Activated gamma-delta T cell (primary cell): Measurements from ENCODE around the gene RNF7.
"Not testable (repeated sequence)": the region's sequence is repeated elsewhere in the genome, so short reads cannot be mapped to it uniquely, and the experiment has no call there.

Source experiments
- DNase-seq: peaks from one replicate; lab custom pipeline; 2025; lab: John Stamatoyannopoulos, UW

Gene RNF7

DNA sequence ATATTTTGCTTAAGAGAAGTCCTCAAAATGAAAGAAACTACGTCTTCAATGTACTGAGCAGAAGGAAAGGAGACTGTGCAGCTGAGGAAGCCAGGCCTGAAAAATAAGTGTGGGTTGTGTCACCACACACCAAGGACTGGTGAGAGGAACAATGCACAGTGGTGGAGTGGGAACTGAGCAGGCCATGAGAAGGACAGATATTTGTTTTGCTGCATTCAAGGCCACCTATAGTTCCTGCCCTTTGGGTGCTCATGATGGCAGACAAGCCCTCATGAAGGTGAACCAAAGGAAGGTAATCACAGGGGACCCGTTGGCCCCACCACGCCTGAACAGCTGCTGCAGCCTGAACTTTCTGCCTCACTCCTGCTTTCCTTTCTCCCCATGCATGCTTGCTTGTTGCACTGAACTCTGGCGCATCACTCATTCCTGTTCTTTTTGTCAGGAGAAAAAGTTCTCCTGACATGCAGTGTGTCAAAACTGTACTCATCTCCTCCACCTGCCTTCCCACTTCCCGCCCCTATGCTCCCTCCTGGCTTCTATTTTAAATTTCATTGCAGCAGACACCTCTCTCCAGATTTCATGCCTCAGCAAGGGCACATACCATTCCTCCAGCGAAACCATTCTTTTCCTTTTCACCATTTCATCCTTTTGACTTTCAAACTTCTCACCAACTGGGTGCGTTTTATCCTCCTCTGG is 2.2 kb upstream of the RNF7 start:
- no peak for DNase-seq

DNA sequence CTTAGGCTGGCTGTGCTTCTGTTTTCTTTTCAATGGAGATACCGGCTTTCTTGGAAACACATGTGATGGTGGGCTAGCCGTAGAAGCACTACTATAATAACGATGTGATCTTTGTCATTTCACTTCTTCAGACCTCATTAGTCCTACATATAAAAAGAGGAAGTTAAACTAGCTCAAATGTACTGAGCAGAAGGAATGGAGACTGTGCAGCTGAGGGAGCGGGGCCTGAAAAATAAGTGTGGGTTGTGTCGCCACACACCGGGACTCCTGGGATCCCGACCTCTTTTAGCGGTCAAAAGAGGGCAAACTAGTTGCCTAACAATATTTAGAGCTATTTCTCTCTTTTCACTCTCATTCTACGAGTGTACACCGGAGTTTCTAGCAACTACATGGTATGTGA is 1.0 kb upstream of the RNF7 start:
- no peak for DNase-seq

DNA sequence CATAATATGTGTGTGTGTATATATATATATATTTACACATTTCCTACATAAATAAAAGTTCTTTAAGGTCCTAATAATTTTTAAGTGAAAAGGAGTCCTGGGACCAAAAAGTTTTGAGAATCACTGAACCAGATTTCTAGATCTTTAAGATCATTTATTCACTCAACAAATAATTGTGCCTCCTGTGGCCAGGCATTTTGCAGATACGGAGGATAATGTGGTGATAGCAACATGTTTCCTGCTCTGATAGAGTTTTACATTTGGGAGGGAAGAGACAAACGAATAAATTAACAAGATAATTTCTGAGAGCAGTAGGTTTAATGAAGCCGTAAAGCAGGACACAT is 448 bp upstream of the RNF7 start:
- DNase-seq, result no peak

DNA sequence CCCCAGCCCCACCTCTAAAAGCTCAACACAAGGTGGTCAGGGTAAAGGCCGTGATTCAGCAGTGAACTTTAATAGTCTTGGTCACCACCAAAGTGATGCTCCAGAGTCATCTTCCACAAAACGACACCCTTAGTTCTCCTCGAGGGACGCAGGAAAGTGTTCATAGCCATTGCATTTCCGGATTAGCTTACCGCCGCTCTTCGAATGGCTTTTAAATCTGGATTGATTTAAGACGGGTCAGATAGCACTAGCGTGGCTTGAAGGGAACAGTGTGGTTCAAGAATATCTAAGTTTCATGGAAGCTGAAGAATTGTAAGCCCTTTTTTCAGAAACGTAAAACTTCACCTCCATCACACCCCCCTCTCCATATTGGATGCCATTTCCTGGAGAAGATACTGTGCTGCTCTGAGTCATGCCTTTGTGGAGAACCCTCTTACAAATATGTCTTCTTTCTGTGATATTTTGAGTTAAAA is 829 bp downstream of the RNF7 start:
- DNase-seq, result no peak

DNA sequence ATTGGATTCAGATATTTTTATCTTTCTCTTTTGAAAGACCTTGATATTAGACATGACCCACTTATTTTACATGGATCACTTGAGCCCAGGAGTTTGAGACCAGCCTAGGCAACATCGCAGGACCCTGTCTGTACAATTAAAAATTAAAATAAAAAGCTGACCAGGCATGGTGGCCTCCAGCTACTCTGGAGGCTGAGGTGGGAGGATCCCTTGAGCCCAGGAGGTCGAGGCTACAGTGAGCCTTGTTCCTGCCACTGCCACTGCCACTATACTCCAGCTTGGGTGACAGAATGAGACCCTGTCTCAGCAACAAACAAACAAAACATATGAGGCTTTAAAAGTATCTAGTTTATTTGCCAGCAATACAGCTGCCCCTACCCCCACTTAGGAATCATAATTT is 1.6 kb downstream of the RNF7 start:
- DNase-seq, result no peak

DNA sequence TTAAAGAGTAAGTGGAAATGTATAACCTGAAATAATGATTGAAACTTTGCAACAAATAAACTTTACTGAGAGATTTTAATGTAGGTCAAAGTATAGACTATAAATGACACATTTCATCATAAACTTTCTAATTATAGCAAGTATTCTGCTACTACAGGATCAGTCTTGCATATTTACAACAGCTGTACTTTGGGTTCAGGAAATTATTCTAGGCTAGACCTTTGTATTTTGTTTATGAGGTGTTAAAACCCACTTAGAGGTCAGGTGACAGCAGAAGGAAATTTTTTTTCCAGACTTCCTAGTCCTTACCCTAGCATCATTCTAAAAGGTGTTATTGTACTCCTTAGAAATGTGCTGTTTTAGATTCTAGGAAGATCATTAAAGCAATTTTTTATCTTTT is 2.3 kb downstream of the RNF7 start:
- DNase-seq, result no peak

DNA sequence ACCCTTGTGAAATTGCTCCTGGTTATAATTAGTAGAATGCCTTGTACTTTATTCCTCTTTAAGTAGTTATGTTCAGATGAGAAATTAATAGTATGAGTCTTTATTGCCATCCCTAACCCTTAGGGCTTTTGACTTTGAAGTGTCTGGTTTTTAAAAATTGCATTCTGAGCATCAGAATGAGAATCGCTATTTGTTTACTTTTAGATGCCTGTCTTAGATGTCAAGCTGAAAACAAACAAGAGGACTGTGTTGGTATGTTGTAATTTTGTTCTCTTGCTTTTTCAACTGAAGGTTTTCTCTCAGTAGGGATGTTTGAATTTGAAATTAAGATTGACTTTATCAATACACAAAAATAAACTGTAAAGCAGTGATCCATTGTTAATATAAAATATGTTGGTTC is 5.2 kb downstream of the RNF7 start:
- DNase-seq, result no peak

DNA sequence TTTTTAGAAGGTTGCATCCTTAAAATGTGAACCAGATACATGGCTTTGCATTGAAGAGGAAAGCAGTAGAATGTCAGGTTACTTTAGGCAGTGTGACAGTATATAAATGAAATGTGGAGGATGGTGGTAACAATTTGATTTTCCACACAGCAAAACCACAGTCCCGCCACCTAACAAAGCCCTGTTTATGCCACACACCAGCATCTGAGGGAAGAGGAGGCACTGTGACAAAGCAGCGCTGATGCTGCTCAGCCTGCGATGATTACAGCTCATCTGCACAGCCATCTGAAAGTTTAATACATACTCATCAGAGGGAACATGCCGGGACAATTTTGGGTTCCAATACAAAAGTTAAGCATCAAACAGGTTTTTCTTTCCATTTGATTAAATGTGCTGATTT is 8.9 kb downstream of the RNF7 start:
- DNase-seq, result no peak

DNA sequence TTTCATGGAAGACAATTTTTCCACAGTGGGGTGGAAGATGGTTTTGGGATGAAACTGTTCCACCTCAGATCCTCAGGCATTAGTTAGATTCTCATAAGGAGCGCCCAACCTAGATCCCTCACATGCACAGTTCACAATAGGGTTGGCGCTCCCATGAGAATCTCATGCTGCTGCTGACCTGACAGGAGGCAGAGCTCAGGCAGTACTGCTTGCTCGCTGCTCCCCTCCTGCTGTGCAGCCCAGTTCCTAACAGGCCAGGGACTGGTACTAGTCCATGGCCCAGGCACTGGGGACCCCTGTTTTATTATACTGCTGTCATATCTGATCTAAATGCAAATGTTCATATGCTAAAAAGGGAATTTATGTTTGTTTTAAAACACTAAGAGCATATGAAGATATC is 15.3 kb downstream of the RNF7 start:
- DNase-seq, result no peak

DNA sequence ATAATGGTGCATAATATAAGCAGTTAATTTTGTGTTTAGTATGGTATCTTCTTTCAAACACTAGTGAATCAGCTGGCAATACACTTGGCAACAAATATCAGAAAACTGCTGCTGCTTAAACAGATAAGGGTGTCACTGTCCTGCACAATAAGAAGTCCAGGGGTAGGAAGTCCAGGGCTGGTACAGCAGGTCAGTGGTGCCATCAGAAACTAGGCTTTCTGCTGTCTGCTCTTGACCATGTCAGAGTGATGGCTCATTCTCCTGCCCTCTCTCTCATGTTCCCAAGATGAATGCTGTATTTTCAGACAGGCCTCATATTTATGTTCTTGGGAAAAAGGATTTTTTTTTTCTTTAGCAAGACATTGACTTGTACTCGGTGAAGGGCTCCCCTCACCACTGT is 15.9 kb downstream of the RNF7 start:
- no peak for DNase-seq

DNA sequence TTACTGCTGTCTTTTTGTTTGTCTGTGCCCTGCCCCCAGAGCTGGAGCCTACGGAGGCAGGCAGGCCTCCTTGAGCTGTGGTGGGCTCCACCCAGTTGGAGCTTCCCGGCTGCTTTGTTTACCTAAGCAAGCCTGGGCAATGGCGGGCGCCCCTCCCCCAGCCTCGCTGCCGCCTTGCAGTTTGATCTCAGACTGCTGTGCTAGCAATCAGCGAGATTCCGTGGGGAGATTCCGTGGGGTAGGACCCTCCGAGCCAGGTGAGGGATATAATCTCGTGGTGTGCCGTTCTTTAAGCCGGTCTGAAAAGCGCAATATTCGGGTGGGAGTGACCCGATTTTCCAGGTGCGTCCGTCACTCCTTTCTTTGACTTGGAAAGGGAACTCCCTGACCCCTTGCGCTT is 24.5 kb downstream of the RNF7 start:
- not testable (repeated sequence) for DNase-seq

DNA sequence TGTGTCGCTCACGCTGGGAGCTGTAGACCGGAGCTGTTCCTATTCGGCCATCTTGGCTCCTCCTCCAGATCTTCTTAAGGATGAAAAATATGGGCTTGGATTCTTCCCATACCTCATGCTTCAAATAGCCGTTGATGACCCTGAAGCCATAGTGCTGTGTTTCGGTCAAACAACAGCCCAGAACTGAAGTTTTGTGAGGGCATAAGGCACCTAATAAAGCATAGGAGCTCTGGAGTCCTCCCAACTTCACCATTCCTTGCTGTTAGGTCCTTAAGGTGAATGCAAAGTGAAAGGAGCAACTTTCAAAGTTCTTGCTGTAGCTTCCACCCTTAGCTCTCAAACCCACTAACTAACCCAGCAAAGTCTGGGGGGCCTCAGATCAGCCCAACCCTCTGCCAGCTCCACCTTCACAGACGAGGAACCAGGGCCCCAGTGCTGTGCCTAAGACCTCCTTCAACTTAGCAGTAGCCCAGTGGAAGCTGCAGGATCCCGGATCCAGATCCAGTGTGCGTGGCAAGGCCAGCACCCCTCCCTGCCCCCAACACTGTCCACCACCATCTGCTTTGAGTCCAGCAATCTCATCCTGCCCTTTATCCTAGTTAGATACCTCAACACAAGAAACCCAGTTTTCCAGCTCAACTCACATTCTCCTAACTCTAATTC is 25.1 kb downstream of the RNF7 start, which contains the start of gene GRK7:
GRK7 (plus strand) TSS at position 321 of the 663 bp plus-strand sequence. CDS start 14,877 bp downstream, outside the sequence.
- no peak for DNase-seq

DNA sequence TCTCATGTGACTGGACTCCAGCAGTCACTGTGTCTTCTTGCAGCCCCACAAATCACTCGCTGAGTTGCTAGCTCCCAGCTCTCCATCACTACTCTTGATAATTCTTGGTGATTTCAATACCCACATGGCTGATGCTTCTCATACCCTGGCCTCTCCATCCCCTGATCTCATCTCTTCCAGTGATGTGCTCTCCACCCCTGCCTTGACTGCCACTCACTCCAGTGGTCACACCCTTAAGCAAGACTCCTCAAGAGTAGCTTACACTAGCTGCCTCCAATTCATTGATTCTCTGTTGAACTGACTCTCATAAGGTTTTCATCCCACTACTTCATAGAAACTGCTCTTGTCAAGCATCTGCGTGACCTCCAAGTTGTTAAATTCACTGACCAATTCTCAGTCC is 25.9 kb downstream of the RNF7 start:
- DNase-seq, result no peak

DNA sequence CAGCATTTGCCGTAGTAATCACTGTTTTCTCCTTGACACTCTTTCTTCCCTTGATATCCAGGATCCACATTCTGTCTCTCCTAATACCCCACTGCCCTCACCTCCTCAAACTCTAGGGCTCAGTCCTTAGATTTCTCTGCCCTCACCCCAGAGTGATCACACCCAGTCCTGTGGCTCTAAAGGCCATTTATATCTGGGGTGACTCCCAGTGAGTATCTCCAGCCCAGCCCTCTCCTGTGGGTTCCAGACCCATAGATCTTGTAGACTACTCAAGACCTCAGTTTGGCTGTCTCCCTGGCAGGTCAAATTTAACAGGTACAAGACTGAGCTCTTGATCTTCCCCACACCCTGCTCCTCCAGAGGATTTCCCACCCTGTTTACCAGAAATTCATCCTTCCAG is 26.4 kb downstream of the RNF7 start:
- DNase-seq, result no peak

DNA sequence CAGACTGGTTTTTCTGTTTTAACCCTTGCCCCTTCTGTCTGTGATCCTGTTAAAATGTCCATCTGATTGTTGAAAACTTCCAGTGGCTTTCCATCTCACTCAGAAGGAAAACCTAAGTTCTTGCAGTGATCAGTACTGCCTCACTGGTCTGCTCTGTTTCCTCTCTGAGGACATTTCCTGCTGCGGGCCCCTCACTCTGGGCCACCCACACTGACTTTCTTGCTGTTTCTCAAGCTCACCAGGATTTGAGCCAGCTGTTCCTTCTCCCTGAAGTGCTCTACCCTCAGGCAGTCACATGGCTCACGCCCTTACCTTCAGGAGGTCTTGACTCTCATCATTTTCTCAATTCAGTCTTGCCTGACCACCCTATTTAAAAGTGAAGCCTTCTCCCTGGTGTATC is 26.9 kb downstream of the RNF7 start:
- DNase-seq, result no peak

DNA sequence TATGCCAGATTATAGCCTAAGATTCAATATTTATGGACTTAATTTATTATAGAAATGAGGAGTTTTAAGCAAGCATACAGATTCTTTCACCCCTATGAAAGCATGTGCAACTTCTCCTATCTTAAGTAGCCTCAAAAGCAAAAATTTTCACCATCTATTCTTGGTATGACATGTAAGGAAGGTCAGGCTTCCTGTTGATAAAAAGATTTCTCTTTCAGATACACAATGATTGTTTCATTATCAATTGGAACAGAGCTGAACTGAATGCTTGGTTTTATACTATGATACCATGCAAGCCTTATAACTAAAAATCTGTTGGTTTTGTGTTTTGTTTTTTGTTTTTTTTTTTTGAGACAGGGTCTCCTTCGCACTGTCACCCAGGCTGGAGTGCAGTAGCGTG is 29.0 kb downstream of the RNF7 start:
- DNase-seq, result no peak

DNA sequence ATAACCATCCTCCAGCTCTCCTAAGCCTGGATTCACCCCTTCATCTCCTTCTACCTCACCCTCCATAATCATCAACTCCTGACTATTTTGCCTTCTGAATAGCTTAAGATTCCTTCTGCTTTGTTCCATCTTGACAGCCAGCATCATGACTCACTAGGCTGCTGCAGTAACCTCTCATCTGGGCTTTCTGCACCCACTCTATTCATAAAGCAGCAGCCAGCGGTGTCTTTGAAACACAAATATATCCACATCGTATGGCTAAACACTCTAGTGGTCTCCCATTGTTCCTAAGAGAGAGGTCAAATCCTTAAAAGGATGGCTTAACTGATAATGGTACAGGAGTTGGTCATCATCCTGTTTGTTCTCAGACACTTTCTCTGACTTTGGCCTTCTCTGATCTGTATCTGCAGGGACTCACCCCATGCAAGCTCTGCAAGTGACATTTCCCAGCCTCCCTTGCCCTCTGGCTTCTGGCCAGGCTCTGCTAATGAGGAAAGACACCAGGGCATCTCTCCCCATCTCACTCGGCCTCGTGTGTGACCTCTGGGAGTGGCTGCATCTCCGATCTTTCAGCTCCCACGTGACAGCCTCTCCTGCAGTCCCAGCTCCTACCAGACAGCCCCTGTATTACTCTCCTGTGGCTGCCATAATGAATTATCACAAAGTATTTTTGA is 31.3 kb downstream of the RNF7 start:
- DNase-seq, result no peak

DNA sequence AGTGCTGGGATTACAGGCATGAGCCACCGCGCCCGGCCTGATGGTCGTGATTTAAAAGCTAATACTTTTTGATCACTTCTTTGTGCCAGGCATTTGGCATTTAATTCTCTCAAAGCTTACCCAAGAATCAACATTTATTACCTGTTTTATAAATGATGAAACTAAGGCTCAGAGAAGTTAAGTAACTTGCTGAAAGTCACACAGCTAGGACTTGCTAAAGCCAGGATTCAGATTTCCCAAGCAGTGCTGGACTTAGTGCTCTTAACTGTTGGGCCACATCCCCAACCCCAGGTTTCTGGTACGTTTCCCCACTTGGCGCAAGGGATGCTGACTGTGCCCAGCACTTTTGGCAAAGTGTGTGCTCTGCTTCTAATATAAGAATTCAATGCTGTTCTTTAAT is 35.6 kb downstream of the RNF7 start:
- no peak for DNase-seq

DNA sequence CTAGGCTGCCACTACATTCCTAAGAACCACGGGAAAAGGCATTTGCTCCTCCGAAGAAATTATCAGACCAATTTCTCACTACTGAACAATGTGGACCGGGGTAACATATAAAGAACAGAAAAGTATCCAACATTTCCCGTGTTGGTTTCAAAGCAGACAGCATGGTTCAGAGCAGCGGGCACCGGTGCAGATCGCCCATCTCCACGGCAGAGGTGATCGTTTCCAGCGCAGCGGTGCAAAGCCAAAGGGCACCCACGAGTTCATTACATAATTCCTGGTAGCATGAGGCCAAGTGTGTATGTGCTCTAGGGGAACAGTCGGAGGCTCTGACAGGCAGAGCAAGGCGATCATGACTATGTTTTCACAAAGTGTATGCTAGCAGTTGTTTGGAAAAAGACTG is 38.3 kb downstream of the RNF7 start:
- DNase-seq, result no peak

DNA sequence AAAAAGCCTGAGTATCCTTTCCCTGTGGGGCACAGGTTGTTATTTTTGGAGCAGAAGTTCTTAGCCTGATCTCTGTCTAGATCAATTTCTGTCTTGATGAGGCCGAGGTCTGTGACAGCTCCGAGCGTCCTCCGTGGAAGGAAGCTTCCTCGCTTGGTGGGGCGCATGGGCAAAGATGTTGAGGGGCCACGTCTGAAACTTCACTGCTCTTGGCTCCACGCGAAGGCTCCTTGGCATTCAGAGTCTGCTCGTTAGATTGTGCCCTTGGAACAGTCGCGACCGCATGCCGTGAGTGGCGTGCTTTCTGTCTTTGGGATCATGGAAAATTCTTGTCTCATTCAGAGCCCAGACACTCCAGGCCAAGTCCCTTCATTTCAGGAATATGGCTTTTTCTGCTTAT is 38.8 kb downstream of the RNF7 start:
- no peak for DNase-seq

DNA sequence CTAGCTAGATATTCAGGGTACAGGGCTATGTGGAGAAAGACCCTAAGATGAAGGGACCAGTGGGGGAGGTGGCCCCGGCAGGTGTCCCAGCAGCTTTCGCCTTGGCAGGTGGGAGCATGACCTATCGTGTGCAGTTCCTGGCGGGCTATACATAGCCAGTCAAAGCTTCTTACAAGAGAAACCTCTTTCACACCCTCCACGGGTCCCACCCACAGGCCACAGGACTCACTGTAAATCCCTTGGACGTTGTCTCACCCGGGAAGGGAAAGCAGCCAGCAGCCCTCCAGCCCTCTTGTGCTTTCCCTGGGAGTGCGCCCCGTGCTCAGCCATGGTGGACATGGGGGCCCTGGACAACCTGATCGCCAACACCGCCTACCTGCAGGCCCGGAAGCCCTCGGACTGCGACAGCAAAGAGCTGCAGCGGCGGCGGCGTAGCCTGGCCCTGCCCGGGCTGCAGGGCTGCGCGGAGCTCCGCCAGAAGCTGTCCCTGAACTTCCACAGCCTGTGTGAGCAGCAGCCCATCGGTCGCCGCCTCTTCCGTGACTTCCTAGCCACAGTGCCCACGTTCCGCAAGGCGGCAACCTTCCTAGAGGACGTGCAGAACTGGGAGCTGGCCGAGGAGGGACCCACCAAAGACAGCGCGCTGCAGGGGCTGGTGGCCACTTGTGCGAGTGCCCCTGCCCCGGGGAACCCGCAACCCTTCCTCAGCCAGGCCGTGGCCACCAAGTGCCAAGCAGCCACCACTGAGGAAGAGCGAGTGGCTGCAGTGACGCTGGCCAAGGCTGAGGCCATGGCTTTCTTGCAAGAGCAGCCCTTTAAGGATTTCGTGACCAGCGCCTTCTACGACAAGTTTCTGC is 40.1 kb downstream of the RNF7 start:
- DNase-seq, result no peak

DNA sequence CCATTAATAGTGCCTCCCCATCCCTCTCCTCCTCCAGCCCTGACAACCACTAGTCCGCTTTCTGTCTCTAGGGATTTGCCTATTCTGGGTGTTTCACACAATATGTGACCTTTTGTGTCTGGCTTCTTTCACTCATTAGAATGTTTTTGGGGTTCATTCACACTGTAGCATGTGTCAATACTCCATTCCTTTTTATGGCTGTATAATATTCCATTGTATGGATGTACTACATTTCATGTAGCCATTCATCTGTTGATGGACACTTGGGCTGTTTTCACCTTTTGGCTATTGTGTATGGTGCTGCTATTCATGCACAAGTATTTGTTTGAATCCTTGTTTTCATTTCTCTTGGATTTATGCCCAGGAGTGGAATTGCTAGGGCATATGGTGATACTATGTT is 41.6 kb downstream of the RNF7 start:
- DNase-seq, result no peak
